CD4-positive, alpha-beta T cell treated with Interleukin-17A for 4 hours (primary cell): ENCODE measurements around the gene CAVIN2.

ENCODE experiments used
- DNase-seq: peaks from one replicate; pipeline ENCODE4 v3.0.0-alpha.2; 2020; ENCODE audit warnings: mixed read lengths

The CAVIN2 gene, protein sequence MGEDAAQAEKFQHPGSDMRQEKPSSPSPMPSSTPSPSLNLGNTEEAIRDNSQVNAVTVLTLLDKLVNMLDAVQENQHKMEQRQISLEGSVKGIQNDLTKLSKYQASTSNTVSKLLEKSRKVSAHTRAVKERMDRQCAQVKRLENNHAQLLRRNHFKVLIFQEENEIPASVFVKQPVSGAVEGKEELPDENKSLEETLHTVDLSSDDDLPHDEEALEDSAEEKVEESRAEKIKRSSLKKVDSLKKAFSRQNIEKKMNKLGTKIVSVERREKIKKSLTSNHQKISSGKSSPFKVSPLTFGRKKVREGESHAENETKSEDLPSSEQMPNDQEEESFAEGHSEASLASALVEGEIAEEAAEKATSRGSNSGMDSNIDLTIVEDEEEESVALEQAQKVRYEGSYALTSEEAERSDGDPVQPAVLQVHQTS

DNA sequence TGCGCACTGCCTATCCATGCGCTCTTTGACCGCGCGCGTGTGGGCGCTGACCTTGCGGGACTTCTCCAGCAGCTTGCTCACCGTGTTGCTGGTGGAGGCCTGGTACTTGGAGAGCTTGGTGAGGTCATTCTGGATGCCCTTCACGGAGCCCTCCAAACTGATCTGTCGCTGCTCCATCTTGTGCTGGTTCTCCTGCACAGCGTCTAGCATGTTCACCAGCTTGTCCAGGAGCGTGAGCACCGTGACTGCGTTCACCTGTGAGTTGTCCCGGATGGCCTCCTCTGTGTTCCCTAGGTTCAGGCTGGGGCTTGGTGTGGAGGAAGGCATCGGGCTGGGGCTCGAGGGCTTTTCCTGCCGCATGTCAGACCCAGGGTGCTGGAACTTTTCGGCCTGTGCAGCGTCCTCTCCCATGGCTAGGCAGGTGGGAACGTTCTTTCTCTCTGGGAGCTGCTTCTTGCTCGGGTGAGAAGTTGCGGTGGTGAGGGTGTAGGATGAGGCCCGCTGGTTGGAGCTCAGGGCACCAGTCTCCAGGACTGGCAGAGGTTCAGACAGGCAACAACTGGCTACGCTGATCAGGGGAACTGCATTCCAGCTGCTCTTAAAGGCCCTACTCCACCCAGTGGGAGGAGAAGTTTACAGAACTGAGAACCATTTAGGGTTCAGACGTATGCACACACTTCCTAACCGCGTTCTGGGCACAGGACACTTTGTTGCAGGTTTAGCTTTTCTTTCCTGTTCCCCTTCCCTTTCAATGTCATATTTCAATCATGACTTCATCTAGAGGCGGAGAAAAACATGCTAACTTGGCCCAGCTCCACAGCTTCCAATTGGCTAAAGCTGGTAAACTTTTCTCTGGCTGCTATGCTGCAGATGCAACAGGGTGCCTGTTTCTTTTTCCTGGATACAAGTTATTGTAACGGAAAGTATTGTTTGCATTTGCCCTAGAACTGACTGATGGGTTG, at the start of gene CAVIN2:
Gene CAVIN2 (minus strand): TSS at position 574 of the 962 bp plus-strand sequence. CDS start 163 bp downstream, at position 411.
- no peak for DNase-seq

DNA sequence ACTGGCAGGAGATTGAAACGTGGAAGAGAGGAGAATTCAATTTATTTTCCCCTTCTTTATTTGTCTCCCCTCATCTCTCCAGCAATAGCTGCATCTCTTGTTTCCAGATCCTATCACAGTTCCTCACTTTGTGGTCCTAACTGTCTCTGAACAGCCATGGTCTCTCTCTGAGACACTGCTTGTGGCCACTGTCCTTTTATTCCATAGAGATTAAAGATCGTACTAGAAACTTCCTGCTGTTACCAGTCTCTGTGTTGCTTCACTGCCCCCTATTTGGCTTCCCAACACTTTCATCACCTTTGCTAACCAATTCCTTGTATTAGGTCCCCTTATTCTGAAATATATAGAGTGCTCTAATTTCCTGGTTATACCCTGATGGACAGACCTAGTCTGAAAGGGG, 48.9 kb upstream of the CAVIN2 start:
- DNase-seq = no peak

GRCh38 chr2:191895195-191895594, 48.3 kb upstream of the CAVIN2 start:
- no peak for DNase-seq

GRCh38 chr2:191894681-191895147, 47.8 kb upstream of the CAVIN2 start:
- DNase-seq = no peak

DNA sequence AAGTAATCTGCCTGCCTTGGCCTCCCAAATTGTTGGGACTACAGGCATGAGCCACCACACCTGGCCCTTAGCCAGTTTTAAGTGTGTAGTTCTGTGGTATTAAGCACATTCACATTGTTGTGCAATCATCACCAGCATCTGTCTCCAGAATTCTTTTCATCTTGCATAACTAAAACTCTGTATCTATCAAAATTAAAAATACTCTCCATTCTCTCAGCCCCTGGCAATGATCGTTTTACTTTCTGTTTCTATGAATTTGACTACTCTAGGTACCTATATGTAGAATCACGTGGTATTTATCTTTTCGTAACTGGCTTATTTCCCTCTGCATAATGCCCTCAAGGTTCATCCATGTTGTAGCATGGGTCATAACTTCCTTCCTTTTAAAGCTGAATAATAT, 45.5 kb upstream of the CAVIN2 start:
- no peak for DNase-seq

- no peak for DNase-seq
Measured at GRCh38 chr2:191891656-191892055, 44.8 kb upstream of the CAVIN2 start.

DNA sequence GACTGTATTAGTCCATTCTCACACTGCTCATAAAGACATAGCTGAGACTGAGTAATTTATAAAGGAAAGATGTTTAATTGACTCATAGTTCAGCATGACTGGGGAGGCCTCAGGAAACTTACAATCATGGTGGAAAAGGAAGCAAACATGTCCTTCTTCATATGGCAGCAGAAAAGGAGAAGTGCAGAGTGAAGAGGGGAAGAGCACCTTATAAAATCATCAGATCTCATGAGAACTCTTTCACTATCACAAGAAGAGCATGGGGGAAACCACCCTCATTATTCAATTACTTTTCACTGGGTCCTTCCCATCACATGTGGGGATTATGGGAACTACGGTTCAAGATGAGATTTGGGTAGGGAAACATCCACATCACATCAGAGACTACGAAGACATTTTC, 43.0 kb upstream of the CAVIN2 start:
- no peak for DNase-seq

DNA sequence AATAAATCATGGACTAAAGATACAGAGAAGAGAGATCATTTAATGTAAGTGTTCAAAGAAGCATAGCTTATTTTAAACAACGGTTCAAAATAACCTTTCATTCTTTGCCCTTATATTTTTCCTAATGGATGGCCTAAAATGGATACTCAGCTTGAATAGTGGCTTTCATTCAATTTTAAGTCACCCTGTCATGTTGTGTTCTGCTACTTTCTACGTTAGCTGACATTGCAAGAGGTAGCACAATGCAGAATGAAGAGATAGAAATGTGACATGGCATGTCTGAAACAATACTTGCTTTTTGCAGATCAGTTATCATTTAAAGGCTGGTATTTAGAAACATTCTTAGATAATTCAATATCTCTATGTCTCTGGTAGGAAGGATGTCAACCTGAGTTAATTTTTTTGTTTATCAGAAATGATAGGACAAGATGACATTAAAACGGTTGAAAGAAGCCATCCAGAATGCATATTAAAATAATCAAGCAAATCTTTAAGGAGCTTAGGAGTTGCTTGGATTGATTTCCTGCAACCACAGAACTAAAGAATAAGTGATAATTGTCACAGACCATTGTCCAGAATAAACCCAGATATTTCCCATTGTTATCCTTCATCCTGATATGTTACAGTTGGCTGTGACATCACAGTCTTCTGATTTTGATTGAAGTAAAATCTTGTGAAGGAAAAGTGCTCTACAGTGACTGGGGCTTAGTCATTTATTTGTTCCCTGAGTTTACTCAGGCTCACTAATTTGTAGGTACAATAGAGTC, 41.7 kb upstream of the CAVIN2 start:
- no peak for DNase-seq

DNA sequence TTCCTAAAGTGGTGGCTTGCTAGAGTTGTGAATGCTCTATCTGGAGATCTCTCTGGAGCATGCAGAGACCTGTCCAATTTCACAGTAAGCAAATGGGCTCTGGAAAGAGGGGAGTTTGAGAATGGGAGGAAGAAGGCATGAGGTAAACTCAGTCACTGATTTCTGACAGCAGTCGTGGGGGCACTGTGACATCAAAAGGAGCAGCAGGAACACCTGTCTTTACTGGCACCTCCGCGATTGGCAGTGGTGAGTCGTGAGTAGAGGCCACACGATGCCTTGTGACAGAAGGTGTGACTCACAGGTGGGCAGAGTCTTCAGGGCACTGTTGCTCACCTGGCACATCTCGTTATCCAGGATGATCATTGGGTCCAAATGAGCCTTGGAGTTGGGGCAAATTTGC, 38.8 kb upstream of the CAVIN2 start:
- DNase-seq = no peak

- no peak for DNase-seq
Measured at GRCh38 chr2:191885098-191885497, 38.2 kb upstream of the CAVIN2 start.

GRCh38 chr2:191881982-191882816, 35.3 kb upstream of the CAVIN2 start:
- no peak for DNase-seq

DNA sequence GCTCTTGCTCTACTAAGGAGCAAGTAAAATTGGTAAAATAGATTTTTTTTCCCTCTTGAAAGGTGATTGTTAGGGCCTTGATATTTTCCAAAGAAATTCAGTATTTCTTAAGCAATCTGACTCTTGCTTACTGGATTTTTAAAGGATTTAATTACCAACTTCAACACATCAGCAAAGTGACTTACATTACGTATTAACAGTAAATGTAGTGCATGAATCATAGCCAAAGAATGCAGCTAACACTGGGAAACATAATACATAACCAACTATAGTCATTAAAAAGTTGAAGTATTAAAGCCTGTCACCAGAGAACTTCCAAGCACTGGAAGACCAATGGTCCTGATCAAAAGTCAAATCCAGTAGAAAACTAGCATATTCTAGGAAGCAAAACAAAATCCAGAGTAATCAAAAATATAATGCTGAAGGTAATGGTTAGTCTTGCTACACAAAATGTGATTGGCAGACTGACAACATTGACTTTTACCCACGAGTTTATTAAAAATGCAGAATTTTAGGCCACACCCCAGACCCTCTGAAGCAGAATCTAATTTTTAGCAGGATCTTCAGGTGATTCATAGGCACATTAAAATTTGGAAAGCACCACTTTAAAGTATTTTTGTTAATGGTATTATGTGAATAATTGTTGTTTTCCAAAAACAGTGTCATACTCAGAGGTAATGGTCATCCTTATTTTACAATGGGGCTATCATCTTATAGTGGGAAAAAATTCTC, 31.8 kb upstream of the CAVIN2 start:
- no peak for DNase-seq

DNA sequence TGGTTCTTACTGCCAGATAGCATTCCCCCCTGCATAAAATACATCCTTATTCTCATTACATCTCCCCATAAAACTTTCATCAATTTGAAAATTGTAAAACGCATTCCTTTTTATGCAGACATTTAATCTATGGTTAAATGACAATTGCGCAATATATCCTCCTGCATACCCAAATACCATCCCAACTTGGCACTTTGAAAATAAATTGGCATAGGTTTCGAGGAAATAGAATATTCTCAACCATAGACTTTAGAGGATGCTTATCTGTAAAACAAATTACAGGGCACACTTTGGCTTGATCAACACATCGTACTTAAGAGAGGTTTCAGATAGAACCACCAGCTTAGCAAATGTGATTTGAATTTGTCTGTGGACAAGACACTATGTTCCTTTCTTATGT, 31.0 kb upstream of the CAVIN2 start:
- no peak for DNase-seq

DNA sequence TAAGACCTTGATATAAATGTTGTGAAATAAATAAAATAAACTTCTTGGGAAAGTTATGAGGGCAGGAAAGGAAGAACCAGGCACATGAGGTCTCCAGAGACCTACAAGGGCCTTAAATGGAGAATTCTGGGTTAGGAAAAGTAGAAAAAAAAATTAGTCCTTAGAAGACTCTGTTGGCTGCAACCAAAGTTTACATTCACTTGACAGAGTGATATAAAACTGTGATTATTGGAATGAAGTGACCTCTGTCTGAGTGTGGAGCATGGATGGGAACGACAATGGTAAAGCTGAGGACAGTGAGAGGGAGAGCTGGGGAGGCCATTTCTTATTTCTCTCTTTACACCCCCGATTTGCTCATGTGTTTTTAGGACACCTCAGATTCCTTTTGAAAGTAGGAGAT, 29.0 kb upstream of the CAVIN2 start:
- no peak for DNase-seq

- no peak for DNase-seq
Measured at GRCh38 chr2:191870744-191871143, 23.9 kb upstream of the CAVIN2 start.

DNA sequence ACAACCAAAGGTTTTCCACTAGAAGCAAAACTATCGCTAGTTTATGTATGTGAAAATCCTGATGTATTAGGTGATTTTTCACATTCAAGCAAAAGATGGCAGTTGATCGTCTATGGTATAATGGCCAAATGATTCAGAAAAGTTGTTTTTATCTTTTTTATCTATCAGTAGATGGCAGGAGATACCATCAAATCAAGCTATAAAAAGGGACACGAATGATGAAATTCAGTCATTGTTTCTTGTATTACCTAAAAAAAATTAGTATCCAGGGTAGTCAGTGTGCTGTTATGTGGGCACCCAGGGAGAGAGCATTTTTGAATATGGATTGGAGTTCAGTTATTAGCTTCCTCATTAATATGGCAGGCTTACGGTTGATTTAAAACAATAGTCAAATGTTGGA, 22.9 kb upstream of the CAVIN2 start:
- DNase-seq = no peak

GRCh38 chr2:191869178-191869577, 22.3 kb upstream of the CAVIN2 start:
- no peak for DNase-seq

DNA sequence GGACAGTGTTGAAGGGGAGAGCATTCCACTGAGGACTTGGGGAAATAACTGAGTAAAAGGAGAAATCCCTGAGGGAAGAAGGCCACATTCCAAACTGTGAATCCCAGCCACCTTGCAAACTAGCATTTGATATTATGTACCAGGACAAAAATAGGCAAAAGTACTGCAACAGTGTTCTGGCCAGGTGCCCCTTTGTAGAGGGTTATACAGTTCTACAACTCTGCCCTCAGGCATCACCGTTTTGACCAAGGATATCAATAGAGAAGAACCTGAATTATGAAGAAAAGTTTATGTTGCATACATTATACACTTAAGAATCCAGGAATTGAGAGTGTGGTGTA, 20.6 kb upstream of the CAVIN2 start:
- DNase-seq = no peak

DNA sequence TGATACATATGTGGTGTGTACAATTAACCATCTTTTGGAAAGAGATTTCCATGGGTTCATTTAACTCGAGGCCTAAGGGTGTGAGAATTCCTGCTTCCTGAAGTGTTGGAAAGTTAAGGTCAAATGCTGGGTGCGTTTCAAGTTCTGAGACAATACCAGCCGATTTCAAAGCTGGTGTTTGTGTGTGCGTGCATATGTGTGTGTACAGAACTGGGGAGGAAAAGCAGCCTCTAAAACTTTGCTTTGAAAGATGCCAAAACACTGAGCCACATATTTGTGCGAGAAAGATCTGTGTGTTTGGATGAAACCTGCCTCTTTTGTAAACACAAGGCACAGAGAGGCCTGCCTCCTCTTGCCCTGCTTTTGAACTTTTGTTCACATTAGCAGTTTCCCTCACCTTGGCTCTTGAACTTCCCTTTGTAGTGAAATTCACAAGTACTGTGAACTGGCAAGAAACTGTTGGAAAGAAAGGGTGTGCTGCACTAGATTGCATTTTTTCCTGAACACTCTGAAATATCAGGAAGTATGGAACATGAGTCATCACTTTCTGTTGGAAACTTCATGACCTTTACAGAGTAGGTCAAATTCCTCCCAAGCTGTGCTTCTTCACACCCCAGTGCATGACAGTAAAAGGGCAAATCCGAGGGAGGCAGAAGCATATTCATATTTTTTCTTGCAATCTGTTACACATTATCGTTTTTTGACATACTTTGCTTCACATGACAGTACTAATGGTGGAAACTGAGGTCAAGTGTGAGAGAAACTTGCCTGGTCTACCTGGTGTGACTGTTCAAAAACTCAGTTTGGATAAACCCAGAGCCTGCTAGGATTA, 20.0 kb upstream of the CAVIN2 start:
- no peak for DNase-seq

- DNase-seq = no peak
Measured at GRCh38 chr2:191866195-191866594, 19.3 kb upstream of the CAVIN2 start.
